HepG2 (cell line): ENCODE measurements around the gene LSMEM2. TPM values are rescaled to one million over a fixed set of nuclear protein-coding genes. Genes with fewer than 3 reads are reported as not detected.

Experiments
- AHR ChIP-seq: IDR thresholded peaks from 2 replicates; pipeline ENCODE4 v1.6.1; 2018; ENCODE audit warnings: missing genetic modification reagents, missing compliant biosample characterization
- ATM ChIP-seq: fragments of 450-650 bp; IDR thresholded peaks from 2 replicates; pipeline ENCODE4 v1.7.1; 2017; ENCODE audit warnings: mild to moderate bottlenecking, borderline replicate concordance
- HMGA1 ChIP-seq: sonication (generic); formaldehyde crosslinking; conservative IDR thresholded peaks from 2 replicates; pipeline ENCODE4 v1.4.0; 2020; ENCODE audit warnings: missing genetic modification reagents
- JUN ChIP-seq: sonication (generic); formaldehyde crosslinking; IDR thresholded peaks from 2 replicates; pipeline ENCODE4 v1.4.0; 2020; ENCODE audit warnings: mild to moderate bottlenecking, missing genetic modification reagents
- JUNB ChIP-seq: sonication (generic); formaldehyde crosslinking; IDR thresholded peaks from 2 replicates; pipeline ENCODE4 v1.8.0; 2022; ENCODE audit warnings: missing genetic modification reagents, mild to moderate bottlenecking, borderline replicate concordance
- KLF12 ChIP-seq: sonication (generic); formaldehyde crosslinking; IDR thresholded peaks from 2 replicates; pipeline ENCODE4 v1.4.0; 2020; ENCODE audit warnings: missing genetic modification reagents, borderline replicate concordance
- MED1 ChIP-seq: sonication (generic); formaldehyde crosslinking; IDR thresholded peaks from 2 replicates; pipeline ENCODE4 v1.4.0; 2020; ENCODE audit warnings: missing genetic modification reagents
- MYC ChIP-seq: sonication (generic); formaldehyde crosslinking; IDR thresholded peaks from 2 replicates; pipeline ENCODE4 v1.9.0; 2021; ENCODE audit warnings: missing genetic modification reagents, borderline replicate concordance
- NFIB ChIP-seq: sonication (generic); formaldehyde crosslinking; IDR thresholded peaks from 2 replicates; pipeline ENCODE4 v1.9.0; 2021; ENCODE audit warnings: missing genetic modification reagents, mild to moderate bottlenecking, borderline replicate concordance
- RORA ChIP-seq: sonication (generic); formaldehyde crosslinking; IDR thresholded peaks from 2 replicates; pipeline ENCODE4 v1.5.0; 2020; ENCODE audit warnings: mild to moderate bottlenecking, missing genetic modification reagents, moderate library complexity
- RXRA ChIP-seq: sonication (generic); formaldehyde crosslinking; IDR thresholded peaks from 2 replicates; pipeline ENCODE4 v1.5.1; 2020; ENCODE audit warnings: missing genetic modification reagents
- ZNF432 ChIP-seq: sonication (generic); formaldehyde crosslinking; IDR thresholded peaks from 2 replicates; pipeline ENCODE4 v1.5.0; 2020; ENCODE audit warnings: missing genetic modification reagents, mild to moderate bottlenecking, borderline replicate concordance
- ZNF556 ChIP-seq: sonication (generic); formaldehyde crosslinking; IDR thresholded peaks from 2 replicates; pipeline ENCODE4 v1.4.0; 2020; ENCODE audit warnings: mild to moderate bottlenecking, missing genetic modification reagents, borderline replicate concordance
- ZNF772 ChIP-seq: sonication (generic); formaldehyde crosslinking; IDR thresholded peaks from 2 replicates; pipeline ENCODE4 v1.5.0; 2020; ENCODE audit warnings: mild to moderate bottlenecking, missing genetic modification reagents
- ZSCAN9 ChIP-seq: IDR thresholded peaks from 2 replicates; pipeline ENCODE4 v1.6.1; 2016; ENCODE audit warnings: borderline replicate concordance
- polyA plus RNA-seq, 8 experiments: library from polyadenylated mRNA; depleted of rRNA in 3 of 8; stranded (reverse) in 7 of 8; unstranded in 1 of 8; fragments of >200 nt; fragmentation: Illumina TruSeq in 4 of 8; extraction: Trizol in 4 of 8; gene quantifications; 2 replicates each; pipeline versions ENCODE4 v1.2.1 to v1.2.3, GENCODE V29; 2011 to 2016; ENCODE audit warnings: low read depth in 4 of 8, missing spikeins in 1 of 8, mixed read lengths in 1 of 8; ENCODE audit not compliant: insufficient read depth in 1 of 8
- total RNA-seq, 5 experiments: library from RNA; depleted of rRNA; stranded (reverse); fragments of >200 nt; fragmentation: Illumina TruSeq; extraction: Trizol; gene quantifications; 2 replicates each; pipeline ENCODE4 v1.2.3, GENCODE V29; 2016; ENCODE audit warnings: low read depth in 1 of 5
- TF ChIP-seq, protein P1 (sequence below): IDR thresholded peaks from 2 replicates; pipeline ENCODE4 v1.6.1; 2016; ENCODE audit warnings: missing compliant biosample characterization, missing genetic modification reagents, borderline replicate concordance
- TF ChIP-seq, protein P2 (sequence below): sonication (generic); formaldehyde crosslinking; IDR thresholded peaks from 2 replicates; pipeline ENCODE4; 2020; ENCODE audit warnings: missing genetic modification reagents, mild to moderate bottlenecking, borderline replicate concordance
- TF ChIP-seq, protein P3 (sequence below): IDR thresholded peaks from 2 replicates; pipeline ENCODE4 v1.6.1; 2018; ENCODE audit warnings: missing genetic modification reagents, mild to moderate bottlenecking, missing compliant biosample characterization
- TF ChIP-seq, protein P4 (sequence below): sonication (generic); formaldehyde crosslinking; IDR thresholded peaks from 2 replicates; pipeline ENCODE4 v1.8.0; 2022; ENCODE audit warnings: mild to moderate bottlenecking, missing genetic modification reagents, moderate library complexity
- TF ChIP-seq, protein P5 (sequence below): sonication (generic); formaldehyde crosslinking; IDR thresholded peaks from 2 replicates; pipeline ENCODE4 v1.5.0; 2020; ENCODE audit warnings: missing genetic modification reagents
- TF ChIP-seq, protein P6 (sequence below): sonication (generic); formaldehyde crosslinking; IDR thresholded peaks from 2 replicates; pipeline ENCODE4 v1.5.0; 2020; ENCODE audit warnings: missing genetic modification reagents

The LSMEM2 gene
- total and polyA plus RNA-seq, 2 of the 13 experiments (the other 11 are each of a cell fraction or from before 2014, with no cell fraction given): 0.07 to 0.41 TPM

DNA sequence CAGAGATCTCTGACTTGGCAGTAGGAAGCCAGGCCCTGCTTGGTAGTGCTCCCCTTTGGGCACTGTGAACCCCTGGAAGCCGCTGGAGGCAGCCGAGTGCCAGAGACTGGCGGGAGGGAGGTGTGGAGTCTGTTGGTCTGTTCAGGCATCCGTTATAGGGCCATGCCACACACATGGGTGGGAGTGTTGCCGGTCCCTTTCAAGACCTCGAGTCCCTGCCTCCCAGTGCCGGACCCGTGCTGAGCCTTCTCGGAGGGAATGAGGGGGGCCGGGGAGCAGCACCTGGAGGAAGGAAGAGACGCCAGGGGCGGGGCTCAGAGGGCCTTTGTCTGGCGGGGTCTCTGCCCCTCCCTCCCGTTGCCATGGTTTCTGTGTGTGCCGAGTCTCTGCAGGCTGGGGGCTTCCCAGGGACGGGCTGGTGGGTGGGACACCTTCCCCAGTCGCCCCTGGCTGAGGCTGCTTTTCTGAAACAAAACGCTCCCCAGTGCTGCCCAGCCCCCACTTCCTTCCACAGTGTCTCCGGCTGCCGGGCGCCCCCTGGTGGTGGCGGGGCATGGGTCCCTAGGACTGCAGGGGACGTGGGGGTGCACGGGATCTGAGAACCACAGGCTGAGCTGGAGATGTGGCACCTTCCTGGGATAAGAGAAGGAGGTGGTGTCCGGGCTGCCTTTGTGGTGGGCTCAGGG, 32.9 kb upstream of the LSMEM2 start (continued):
- TF ChIP-seq, protein P1, sequence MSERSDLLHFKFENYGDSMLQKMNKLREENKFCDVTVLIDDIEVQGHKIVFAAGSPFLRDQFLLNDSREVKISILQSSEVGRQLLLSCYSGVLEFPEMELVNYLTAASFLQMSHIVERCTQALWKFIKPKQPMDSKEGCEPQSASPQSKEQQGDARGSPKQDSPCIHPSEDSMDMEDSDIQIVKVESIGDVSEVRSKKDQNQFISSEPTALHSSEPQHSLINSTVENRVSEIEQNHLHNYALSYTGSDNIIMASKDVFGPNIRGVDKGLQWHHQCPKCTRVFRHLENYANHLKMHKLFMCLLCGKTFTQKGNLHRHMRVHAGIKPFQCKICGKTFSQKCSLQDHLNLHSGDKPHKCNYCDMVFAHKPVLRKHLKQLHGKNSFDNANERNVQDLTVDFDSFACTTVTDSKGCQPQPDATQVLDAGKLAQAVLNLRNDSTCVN (CRISPR knock-in tag): peak; percentile 48; the same call in 1 of the 2 replicates
- peak; percentile 58; the same call in 1 of the 2 replicates for TF ChIP-seq MED1 (CRISPR knock-in tag)
- no peak for TF ChIP-seq JUN
- TF ChIP-seq, protein P2, sequence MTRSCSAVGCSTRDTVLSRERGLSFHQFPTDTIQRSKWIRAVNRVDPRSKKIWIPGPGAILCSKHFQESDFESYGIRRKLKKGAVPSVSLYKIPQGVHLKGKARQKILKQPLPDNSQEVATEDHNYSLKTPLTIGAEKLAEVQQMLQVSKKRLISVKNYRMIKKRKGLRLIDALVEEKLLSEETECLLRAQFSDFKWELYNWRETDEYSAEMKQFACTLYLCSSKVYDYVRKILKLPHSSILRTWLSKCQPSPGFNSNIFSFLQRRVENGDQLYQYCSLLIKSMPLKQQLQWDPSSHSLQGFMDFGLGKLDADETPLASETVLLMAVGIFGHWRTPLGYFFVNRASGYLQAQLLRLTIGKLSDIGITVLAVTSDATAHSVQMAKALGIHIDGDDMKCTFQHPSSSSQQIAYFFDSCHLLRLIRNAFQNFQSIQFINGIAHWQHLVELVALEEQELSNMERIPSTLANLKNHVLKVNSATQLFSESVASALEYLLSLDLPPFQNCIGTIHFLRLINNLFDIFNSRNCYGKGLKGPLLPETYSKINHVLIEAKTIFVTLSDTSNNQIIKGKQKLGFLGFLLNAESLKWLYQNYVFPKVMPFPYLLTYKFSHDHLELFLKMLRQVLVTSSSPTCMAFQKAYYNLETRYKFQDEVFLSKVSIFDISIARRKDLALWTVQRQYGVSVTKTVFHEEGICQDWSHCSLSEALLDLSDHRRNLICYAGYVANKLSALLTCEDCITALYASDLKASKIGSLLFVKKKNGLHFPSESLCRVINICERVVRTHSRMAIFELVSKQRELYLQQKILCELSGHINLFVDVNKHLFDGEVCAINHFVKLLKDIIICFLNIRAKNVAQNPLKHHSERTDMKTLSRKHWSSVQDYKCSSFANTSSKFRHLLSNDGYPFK (CRISPR knock-in tag): no peak
- no peak for TF ChIP-seq HMGA1 (CRISPR knock-in tag)
- TF ChIP-seq ATM: no peak
- no peak for TF ChIP-seq RORA (CRISPR knock-in tag)
- no peak for TF ChIP-seq NFIB (CRISPR knock-in tag)
- peak; percentile 62; the same call in 1 of the 2 replicates for TF ChIP-seq MYC (CRISPR knock-in tag)
- peak; percentile 42; the same call in 1 of the 2 replicates for TF ChIP-seq RXRA (CRISPR knock-in tag)
- TF ChIP-seq KLF12: 0 out of 2 replicates have a peak, but pooled peaks have one; percentile 16
- TF ChIP-seq ZNF556: no peak
- TF ChIP-seq, protein P3, sequence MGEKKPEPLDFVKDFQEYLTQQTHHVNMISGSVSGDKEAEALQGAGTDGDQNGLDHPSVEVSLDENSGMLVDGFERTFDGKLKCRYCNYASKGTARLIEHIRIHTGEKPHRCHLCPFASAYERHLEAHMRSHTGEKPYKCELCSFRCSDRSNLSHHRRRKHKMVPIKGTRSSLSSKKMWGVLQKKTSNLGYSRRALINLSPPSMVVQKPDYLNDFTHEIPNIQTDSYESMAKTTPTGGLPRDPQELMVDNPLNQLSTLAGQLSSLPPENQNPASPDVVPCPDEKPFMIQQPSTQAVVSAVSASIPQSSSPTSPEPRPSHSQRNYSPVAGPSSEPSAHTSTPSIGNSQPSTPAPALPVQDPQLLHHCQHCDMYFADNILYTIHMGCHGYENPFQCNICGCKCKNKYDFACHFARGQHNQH (CRISPR knock-in tag): 0 out of 2 replicates have a peak, but pooled peaks have one; percentile 54
- TF ChIP-seq, protein P4, sequence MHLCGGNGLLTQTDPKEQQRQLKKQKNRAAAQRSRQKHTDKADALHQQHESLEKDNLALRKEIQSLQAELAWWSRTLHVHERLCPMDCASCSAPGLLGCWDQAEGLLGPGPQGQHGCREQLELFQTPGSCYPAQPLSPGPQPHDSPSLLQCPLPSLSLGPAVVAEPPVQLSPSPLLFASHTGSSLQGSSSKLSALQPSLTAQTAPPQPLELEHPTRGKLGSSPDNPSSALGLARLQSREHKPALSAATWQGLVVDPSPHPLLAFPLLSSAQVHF (CRISPR knock-in tag): no peak
- no peak for TF ChIP-seq ZNF772 (CRISPR knock-in tag)
- no peak for TF ChIP-seq AHR (CRISPR knock-in tag)
- TF ChIP-seq JUNB (CRISPR knock-in tag): no peak
- TF ChIP-seq, protein P5, sequence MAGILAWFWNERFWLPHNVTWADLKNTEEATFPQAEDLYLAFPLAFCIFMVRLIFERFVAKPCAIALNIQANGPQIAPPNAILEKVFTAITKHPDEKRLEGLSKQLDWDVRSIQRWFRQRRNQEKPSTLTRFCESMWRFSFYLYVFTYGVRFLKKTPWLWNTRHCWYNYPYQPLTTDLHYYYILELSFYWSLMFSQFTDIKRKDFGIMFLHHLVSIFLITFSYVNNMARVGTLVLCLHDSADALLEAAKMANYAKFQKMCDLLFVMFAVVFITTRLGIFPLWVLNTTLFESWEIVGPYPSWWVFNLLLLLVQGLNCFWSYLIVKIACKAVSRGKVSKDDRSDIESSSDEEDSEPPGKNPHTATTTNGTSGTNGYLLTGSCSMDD: no peak
- TF ChIP-seq, protein P6, sequence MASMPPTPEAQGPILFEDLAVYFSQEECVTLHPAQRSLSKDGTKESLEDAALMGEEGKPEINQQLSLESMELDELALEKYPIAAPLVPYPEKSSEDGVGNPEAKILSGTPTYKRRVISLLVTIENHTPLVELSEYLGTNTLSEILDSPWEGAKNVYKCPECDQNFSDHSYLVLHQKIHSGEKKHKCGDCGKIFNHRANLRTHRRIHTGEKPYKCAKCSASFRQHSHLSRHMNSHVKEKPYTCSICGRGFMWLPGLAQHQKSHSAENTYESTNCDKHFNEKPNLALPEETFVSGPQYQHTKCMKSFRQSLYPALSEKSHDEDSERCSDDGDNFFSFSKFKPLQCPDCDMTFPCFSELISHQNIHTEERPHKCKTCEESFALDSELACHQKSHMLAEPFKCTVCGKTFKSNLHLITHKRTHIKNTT: no peak
- no peak for TF ChIP-seq ZNF432 (CRISPR knock-in tag)
- no peak for TF ChIP-seq ZSCAN9
